Activated CD4-positive, alpha-beta T cell treated with anti-CD3 and anti-CD28 coated beads, Interleukin-2, amount 10 ng/mL, durations not matched to agents 7 days and 5 days (primary cell): ENCODE measurements around the gene SEC61G. TPM values are rescaled to one million over a fixed set of nuclear protein-coding genes. Genes with fewer than 3 reads are reported as not detected.

Experiments used
- total RNA-seq, 2 experiments: library from RNA; stranded (reverse); gene quantifications; one replicate each; pipeline ENCODE4 v1.2.3, GENCODE V29; 2021

The SEC61G gene
- total RNA-seq, 2 experiments from 2014 or later: 55.4 to 106 TPM

Other genes with a start within 250 kb of the SEC61G start
- not detected for gene VSTM2A, start 216.8 kb downstream of the SEC61G start, total RNA-seq